Measurements from ENCODE around the gene SYT14. TPM values are rescaled to one million over a fixed set of nuclear protein-coding genes. Genes with fewer than 3 reads are reported as not detected.
"Not testable (repeated sequence)": the region's sequence is repeated elsewhere in the genome, so short reads cannot be mapped to it uniquely, and the experiment has no call there.

Gene SYT14
- total RNA-seq, 1 donor from 2014 or later, result 0.49 TPM

DNA sequence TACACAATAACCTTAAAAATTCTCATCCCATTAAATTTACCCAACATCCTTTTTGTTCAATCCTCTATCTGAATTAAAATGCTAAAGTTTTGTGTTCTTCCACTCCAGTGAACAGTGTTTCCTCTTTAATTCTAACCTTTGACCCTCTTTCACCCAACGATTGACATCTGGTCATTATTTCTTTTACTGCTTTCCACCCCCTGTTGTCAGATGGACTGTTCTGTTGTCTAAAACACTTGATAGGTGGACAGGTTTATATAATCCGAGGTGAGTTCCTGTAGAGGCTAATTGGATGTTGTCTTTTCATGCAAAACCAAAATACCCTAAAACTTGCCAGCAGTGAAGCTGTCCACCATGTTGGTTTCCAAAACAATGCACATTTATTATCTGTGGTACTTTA lies 221.2 kb downstream of the SYT14 start:
- intact Hi-C loops (cut with DNase I), result no loop called here
- DNase-seq (ENCODE audit: extremely low spot score in 2 of 2), result no peak
- Histone ChIP-seq H3K9me3 (no peaks in the 10 kb centered on the region), H3K36me3 (no peaks in the 10 kb centered on the region), H3K27me3 (no peaks in the 10 kb centered on the region), H3K27ac (no peak overlapping the region), H3K4me3 (no peak overlapping the region), H3K4me1 (no peaks in the 10 kb centered on the region)
- TF ChIP-seq POLR2AphosphoS5 (IDR thresholded peaks at IDR 0.05; ENCODE audit: insufficient read depth in 1 of 2, low read depth in 1 of 2), result no peak
- TF ChIP-seq, protein P1, sequence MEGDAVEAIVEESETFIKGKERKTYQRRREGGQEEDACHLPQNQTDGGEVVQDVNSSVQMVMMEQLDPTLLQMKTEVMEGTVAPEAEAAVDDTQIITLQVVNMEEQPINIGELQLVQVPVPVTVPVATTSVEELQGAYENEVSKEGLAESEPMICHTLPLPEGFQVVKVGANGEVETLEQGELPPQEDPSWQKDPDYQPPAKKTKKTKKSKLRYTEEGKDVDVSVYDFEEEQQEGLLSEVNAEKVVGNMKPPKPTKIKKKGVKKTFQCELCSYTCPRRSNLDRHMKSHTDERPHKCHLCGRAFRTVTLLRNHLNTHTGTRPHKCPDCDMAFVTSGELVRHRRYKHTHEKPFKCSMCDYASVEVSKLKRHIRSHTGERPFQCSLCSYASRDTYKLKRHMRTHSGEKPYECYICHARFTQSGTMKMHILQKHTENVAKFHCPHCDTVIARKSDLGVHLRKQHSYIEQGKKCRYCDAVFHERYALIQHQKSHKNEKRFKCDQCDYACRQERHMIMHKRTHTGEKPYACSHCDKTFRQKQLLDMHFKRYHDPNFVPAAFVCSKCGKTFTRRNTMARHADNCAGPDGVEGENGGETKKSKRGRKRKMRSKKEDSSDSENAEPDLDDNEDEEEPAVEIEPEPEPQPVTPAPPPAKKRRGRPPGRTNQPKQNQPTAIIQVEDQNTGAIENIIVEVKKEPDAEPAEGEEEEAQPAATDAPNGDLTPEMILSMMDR (IDR thresholded peaks at IDR 0.05), result no peak
- no peak for TF ChIP-seq POLR2A (IDR thresholded peaks at IDR 0.05)

DNA sequence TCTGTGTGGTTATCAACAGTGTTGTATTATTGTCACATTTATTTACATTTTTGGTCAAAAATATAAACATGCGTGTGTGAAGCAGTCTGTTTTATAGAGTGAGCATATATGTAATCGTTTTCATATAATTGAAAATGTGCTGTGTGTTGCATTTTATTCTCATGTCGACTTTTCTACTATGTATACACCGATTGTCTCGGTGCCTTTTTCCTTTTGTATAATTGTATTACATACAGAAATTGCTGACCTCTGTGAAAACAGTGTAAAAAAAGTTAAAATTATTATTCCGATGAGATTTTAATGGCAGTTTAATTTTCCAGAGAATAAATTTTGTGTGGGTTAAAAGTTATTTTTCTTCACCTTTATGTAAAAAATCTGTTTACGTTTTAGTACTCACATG lies 232.2 kb downstream of the SYT14 start:
- Histone ChIP-seq H3K4me3 (no peak overlapping the region), H3K36me3 (no peaks in the 10 kb centered on the region), H3K27ac (no peak overlapping the region), H3K27me3 (no peaks in the 10 kb centered on the region), H3K9me3 (no peaks in the 10 kb centered on the region), H3K4me1 (no peaks in the 10 kb centered on the region)
- no peak for DNase-seq (ENCODE audit: extremely low spot score in 2 of 2)
- no peak for TF ChIP-seq POLR2A (IDR thresholded peaks at IDR 0.05)
- TF ChIP-seq, protein P1 (IDR thresholded peaks at IDR 0.05), result no peak
- intact Hi-C loops (cut with DNase I), result no loop called here

DNA sequence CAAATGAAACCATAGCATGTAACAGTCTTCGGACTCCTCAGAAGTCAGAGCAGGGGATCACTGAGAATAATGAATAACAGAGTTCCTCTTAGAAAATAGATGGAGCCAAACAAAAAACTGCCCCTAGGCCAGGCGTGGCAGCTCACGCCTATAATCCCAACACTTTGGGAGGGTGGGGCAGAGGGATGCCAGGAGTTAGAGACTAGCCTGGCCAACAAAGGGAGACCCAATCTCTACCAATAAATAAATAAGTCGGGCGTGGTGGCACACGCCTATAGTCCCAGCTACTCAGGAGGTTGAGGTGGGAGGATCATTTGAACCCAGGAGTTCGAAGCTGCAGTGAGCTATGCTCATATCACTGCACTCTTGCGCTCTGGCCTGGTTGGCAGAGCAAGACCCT lies 236.1 kb downstream of the SYT14 start:
- TF ChIP-seq, protein P1 (IDR thresholded peaks at IDR 0.05), result no peak
- TF ChIP-seq POLR2AphosphoS5 (IDR thresholded peaks at IDR 0.05; ENCODE audit: insufficient read depth in 1 of 2, low read depth in 1 of 2) (no peak), POLR2A (IDR thresholded peaks at IDR 0.05) (no peak)
- intact Hi-C loops (cut with DNase I), result no loop called here
- H3K4me3 ChIP-seq, result no peak overlapping the region
- no peaks in the 10 kb centered on the region for H3K4me1 ChIP-seq
- H3K27ac ChIP-seq, result no peak overlapping the region
- H3K36me3 ChIP-seq, result no peaks in the 10 kb centered on the region
- no peaks in the 10 kb centered on the region for H3K9me3 ChIP-seq
- no peak for DNase-seq (ENCODE audit: extremely low spot score in 2 of 2)
- H3K27me3 ChIP-seq, result no peaks in the 10 kb centered on the region

DNA sequence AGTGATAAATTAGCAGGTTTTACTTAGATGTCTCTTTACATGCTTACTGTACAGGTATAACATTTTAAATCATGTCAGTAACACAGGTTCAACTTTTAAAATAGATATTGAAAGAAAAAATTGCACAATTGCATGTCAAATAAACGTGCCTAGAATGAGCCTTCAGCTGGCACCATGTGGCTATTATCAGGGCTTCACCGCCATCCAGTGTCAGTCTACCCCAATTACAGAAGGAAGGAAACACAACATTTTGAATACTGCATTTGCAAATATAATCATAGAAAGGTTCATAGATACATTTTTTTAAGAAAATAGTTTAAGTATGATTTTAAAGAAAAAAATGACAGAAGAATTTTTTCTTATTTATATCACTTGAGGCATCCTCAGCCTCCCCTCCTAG lies 247.0 kb downstream of the SYT14 start:
- Histone ChIP-seq H3K4me1 (no peaks in the 10 kb centered on the region), H3K27ac (no peak overlapping the region), H3K36me3 (no peaks in the 10 kb centered on the region), H3K4me3 (no peak overlapping the region), H3K9me3 (no peaks in the 10 kb centered on the region), H3K27me3 (no peaks in the 10 kb centered on the region)
- intact Hi-C loops (cut with DNase I), result no loop called here
- DNase-seq (ENCODE audit: extremely low spot score in 2 of 2), result no peak
- TF ChIP-seq POLR2AphosphoS5 (IDR thresholded peaks at IDR 0.05; ENCODE audit: insufficient read depth in 1 of 2, low read depth in 1 of 2) (no peak), POLR2A (IDR thresholded peaks at IDR 0.05) (no peak)
- TF ChIP-seq, protein P1 (IDR thresholded peaks at IDR 0.05), result no peak

DNA sequence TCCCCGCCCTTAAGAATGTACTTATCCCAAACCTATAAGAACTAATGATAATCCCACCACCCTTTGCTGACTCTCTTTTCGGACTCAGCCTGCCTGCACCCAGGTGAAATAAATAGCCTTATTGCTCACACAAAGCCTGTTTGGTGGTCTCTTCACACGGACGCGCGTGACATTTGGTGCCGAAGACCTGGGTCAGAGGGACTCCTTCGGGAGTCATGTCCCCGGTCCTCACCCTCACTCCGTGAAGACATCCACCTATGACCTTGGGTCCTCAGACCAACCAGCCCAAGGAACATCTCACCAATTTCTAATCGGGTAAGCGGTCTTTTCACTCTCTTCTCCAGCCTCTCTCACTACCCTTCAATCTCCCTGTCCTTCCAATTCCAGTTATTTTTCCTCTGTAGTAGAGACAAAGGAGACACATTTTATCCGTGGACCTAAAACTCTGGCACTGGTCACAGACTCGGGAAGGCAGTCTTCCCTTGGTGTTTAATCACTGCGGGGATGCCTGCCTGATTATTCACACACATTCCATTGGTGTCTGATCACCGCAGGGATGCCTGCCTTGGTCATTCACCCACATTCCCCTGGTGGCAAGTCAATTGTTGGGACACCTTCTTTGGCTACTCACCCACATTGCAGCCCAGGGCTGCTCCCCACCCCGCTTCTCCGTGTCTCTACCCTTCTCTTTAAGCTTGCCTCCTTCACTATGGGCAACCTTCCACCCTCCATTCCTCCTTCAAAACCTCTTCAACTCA lies 250.0 kb downstream of the SYT14 start:
- H3K4me3 ChIP-seq; DNase-seq (ENCODE audit: extremely low spot score in 2 of 2); H3K4me1 ChIP-seq; H3K36me3 ChIP-seq; intact Hi-C loops (cut with DNase I); H3K9me3 ChIP-seq; H3K27me3 ChIP-seq; H3K27ac ChIP-seq: not testable (repeated sequence)

All from vagina (tissue), 2 donors.